Measurements from ENCODE around the gene KLF13.
A peak's percentile ranks its signal among the peaks of the same experiment; 100 is the strongest.

Gene KLF13

DNA sequence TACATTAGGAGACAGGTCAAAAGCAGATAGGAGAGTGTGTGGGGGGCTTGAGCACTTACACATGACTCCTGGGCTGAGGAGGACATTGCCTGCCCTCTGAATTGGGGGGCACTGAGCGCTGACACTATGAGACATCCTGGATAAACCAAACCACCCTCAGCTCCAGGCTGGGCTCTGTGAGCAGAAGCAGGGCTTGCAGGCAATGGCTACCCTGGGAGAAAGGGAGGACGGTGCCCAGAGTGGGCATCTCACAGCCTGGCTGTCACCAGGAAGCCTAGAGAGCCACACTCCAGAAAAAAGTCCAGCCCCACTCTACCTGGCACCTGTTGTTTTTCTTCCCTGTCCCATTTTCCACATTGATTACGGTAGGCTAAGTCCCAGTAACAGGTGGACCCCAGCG is 8.2 kb upstream of the KLF13 start:
- Histone ChIP-seq H3K27me3 (ENCODE audit: control insufficient read depth, insufficient read depth, low read length) (no peaks in the 10 kb centered on the region), H3K4me3 (ENCODE audit: low read depth, low read length) (no peak overlapping the region), H3K9me3 (ENCODE audit: control insufficient read depth, insufficient read depth, low read depth, low read length) (peaks cover 10% of the 10 kb centered on the region), H3K36me3 (ENCODE audit: control insufficient read depth, insufficient read depth, low read length) (no peaks in the 10 kb centered on the region), H3K27ac (ENCODE audit: low read depth, low read length) (no peak overlapping the region), H3K4me1 (ENCODE audit: control insufficient read depth, insufficient read depth, low read length) (peaks cover 6% of the 10 kb centered on the region), H3K9ac (ENCODE audit: low read length) (no peak overlapping the region)

DNA sequence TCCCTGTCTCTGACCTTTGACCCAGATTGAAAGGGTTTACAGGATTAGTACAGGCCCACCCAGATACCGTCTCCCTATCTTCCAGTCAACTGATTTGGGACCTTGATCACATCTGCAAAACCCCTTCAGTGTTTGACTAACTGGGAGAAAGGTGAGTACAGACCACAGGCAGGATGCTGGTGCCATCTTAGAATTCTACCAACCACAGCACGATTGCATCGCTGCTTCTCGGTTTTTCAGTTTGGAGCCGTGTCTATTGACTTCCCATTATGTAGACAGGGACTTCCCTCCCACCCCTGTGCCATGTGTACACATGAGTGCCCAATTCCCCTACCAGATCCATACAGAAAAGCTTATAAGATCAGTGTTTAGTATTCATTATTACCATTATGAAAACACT is 6.6 kb upstream of the KLF13 start:
- H3K27ac ChIP-seq (ENCODE audit: low read depth, low read length) = no peak overlapping the region
- H3K9ac ChIP-seq (ENCODE audit: low read length) = no peak overlapping the region
- H3K36me3 ChIP-seq (ENCODE audit: control insufficient read depth, insufficient read depth, low read length) = no peaks in the 10 kb centered on the region
- H3K9me3 ChIP-seq (ENCODE audit: control insufficient read depth, insufficient read depth, low read depth, low read length) = peaks cover 6% of the 10 kb centered on the region; the same call in 1 of the 2 replicates
- peaks cover 13% of the 10 kb centered on the region for H3K27me3 ChIP-seq (ENCODE audit: control insufficient read depth, insufficient read depth, low read length)
- peaks cover 10% of the 10 kb centered on the region for H3K4me1 ChIP-seq (ENCODE audit: control insufficient read depth, insufficient read depth, low read length)
- H3K4me3 ChIP-seq (ENCODE audit: low read depth, low read length) = no peak overlapping the region

DNA sequence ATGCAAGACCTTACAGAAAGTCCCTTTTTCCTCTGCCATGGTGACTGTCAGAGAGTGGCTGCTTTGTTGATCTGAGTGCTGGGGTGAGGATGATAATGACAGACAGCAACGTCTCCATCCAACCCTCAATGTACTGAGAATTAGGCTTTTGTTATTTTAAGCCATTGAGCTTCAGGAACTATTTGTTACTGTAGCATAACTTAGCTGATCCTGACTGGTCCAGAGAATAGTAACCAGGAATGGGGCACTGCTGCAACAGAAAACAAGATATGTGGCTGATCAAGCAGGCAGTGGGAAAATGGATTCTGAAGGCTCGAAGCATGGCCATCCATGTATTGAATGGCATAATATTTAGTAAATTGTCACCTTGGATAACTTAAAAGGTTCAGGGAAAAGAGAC is 5.2 kb upstream of the KLF13 start:
- no peaks in the 10 kb centered on the region for H3K36me3 ChIP-seq (ENCODE audit: control insufficient read depth, insufficient read depth, low read length)
- no peak overlapping the region for H3K9ac ChIP-seq (ENCODE audit: low read length)
- peaks cover 13% of the 10 kb centered on the region for H3K4me1 ChIP-seq (ENCODE audit: control insufficient read depth, insufficient read depth, low read length)
- no peak overlapping the region for H3K4me3 ChIP-seq (ENCODE audit: low read depth, low read length)
- H3K9me3 ChIP-seq (ENCODE audit: control insufficient read depth, insufficient read depth, low read depth, low read length) = peaks cover 6% of the 10 kb centered on the region; the same call in 1 of the 2 replicates
- peaks cover 16% of the 10 kb centered on the region for H3K27me3 ChIP-seq (ENCODE audit: control insufficient read depth, insufficient read depth, low read length)
- H3K27ac ChIP-seq (ENCODE audit: low read depth, low read length) = no peak overlapping the region

DNA sequence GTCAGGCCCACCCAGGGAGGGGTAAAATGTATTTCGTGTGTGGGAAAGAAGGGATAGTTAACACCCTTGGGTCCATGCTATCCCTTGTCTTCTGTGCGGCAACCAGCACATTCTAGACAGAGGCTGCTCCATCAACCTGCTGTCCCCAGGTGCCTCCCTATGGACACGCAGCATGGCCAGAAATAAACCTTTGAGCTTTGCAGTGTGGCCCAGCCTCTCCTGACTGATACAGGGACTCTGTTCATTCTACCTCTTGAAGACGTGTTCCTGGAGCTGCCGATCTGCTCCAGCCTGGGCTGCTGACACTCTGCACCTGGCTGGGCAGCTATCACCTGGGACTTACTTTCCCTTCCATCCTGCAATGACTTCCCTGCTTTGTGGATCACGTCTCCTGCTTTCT is 4.1 kb upstream of the KLF13 start:
- H3K9me3 ChIP-seq (ENCODE audit: control insufficient read depth, insufficient read depth, low read depth, low read length) = peaks cover 6% of the 10 kb centered on the region; the same call in 1 of the 2 replicates
- H3K9ac ChIP-seq (ENCODE audit: low read length) = no peak overlapping the region
- H3K4me1 ChIP-seq (ENCODE audit: control insufficient read depth, insufficient read depth, low read length) = peaks cover 13% of the 10 kb centered on the region
- peaks cover 16% of the 10 kb centered on the region for H3K27me3 ChIP-seq (ENCODE audit: control insufficient read depth, insufficient read depth, low read length)
- H3K27ac ChIP-seq (ENCODE audit: low read depth, low read length) = no peak overlapping the region
- no peaks in the 10 kb centered on the region for H3K36me3 ChIP-seq (ENCODE audit: control insufficient read depth, insufficient read depth, low read length)
- no peak overlapping the region for H3K4me3 ChIP-seq (ENCODE audit: low read depth, low read length)

DNA sequence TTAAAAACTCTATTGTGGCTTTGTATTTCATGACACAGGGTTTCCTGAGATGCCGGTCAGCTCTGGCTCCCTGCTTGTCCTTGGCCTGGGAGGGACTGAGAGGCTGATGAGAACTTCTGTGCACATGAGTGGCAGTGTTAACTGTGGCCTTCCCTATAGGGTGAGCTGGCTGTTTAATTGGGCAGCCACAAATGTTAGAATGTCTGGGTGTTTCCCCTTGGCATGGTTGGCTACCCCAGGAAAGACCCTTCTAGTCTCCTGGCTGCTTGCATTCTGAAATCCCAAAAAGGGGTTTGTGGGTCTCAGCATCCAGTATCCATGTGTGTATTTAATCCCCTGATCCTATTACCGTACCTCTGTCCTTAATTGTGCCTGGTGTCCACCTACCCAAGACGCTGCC is 3.0 kb upstream of the KLF13 start:
- no peak overlapping the region for H3K27ac ChIP-seq (ENCODE audit: low read depth, low read length)
- H3K4me1 ChIP-seq (ENCODE audit: control insufficient read depth, insufficient read depth, low read length) = peaks cover 13% of the 10 kb centered on the region
- peaks cover 6% of the 10 kb centered on the region; the same call in 1 of the 2 replicates for H3K9me3 ChIP-seq (ENCODE audit: control insufficient read depth, insufficient read depth, low read depth, low read length)
- peaks cover 16% of the 10 kb centered on the region for H3K27me3 ChIP-seq (ENCODE audit: control insufficient read depth, insufficient read depth, low read length)
- no peak overlapping the region for H3K9ac ChIP-seq (ENCODE audit: low read length)
- H3K36me3 ChIP-seq (ENCODE audit: control insufficient read depth, insufficient read depth, low read length) = no peaks in the 10 kb centered on the region
- H3K4me3 ChIP-seq (ENCODE audit: low read depth, low read length) = no peak overlapping the region

DNA sequence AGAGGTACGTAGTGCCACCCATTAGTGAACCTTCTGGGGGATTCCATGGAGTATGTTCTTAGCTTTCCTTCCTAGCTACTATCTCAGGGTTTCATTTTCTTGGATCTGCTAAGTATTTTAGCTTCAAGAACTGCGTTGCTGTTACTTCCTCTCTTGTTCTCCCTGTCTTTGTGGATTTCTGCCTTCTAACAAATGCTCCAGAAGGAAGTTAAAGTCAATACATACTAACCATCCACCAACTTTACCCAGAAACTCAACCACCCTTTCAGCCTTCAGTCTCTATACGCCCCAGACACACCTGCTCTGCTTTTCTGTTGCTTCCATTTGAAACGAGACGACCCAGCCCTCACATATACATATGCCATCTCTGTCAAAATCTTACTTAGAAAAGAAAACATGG is 2.4 kb upstream of the KLF13 start:
- peaks cover 12% of the 10 kb centered on the region for H3K4me1 ChIP-seq (ENCODE audit: control insufficient read depth, insufficient read depth, low read length)
- peaks cover 6% of the 10 kb centered on the region; the same call in 1 of the 2 replicates for H3K9me3 ChIP-seq (ENCODE audit: control insufficient read depth, insufficient read depth, low read depth, low read length)
- no peaks in the 10 kb centered on the region for H3K36me3 ChIP-seq (ENCODE audit: control insufficient read depth, insufficient read depth, low read length)
- H3K4me3 ChIP-seq (ENCODE audit: low read depth, low read length) = no peak overlapping the region
- peaks cover 16% of the 10 kb centered on the region for H3K27me3 ChIP-seq (ENCODE audit: control insufficient read depth, insufficient read depth, low read length)
- no peak overlapping the region for H3K27ac ChIP-seq (ENCODE audit: low read depth, low read length)
- H3K9ac ChIP-seq (ENCODE audit: low read length) = no peak overlapping the region

DNA sequence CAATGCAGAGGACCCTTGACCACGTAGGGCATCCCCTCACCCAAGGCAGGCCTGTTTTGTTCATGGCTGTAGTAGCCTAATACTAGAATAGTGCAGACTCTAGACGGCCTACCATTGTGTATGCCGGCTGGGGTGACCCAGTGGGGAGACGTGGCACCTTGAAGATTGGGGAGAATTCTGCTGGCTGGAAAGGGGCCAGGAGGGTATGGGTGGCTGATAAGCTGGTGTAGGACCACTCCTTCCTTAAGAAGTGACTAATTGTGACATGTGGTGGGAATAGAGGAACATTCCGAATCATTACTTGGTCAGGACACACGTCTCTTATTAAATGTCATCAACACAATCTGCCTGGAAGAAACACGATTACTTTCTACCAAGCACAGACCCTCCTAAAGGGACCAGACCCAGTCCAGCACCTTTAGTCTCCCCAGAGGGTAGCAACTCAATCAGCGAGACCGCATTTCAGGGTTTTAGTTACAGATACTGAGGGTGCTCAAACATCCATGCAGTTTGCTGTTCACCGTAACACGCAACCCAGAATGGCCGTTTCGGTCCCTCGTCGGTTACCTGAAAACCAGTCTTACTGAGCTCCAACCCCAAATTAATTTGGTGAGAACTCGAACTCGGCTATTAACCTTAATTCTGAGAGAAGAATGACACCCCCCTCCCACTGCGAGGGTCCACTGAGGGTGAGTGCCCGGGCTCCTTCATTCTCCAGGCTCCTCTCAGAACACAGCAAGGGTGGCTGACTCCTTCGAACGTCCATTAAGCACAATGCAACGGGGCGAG is 1.6 kb upstream of the KLF13 start:
- Histone ChIP-seq H3K27ac (ENCODE audit: low read depth, low read length) (peak overlapping the region; percentile 70; the same call in 1 of the 2 replicates), H3K4me3 (ENCODE audit: low read depth, low read length) (peak overlapping the region; percentile 93), H3K9ac (ENCODE audit: low read length) (peak overlapping the region; percentile 66), H3K4me1 (ENCODE audit: control insufficient read depth, insufficient read depth, low read length) (peaks cover 14% of the 10 kb centered on the region), H3K36me3 (ENCODE audit: control insufficient read depth, insufficient read depth, low read length) (no peaks in the 10 kb centered on the region), H3K27me3 (ENCODE audit: control insufficient read depth, insufficient read depth, low read length) (peaks cover 16% of the 10 kb centered on the region), H3K9me3 (ENCODE audit: control insufficient read depth, insufficient read depth, low read depth, low read length) (peaks cover 6% of the 10 kb centered on the region; the same call in 1 of the 2 replicates)

DNA sequence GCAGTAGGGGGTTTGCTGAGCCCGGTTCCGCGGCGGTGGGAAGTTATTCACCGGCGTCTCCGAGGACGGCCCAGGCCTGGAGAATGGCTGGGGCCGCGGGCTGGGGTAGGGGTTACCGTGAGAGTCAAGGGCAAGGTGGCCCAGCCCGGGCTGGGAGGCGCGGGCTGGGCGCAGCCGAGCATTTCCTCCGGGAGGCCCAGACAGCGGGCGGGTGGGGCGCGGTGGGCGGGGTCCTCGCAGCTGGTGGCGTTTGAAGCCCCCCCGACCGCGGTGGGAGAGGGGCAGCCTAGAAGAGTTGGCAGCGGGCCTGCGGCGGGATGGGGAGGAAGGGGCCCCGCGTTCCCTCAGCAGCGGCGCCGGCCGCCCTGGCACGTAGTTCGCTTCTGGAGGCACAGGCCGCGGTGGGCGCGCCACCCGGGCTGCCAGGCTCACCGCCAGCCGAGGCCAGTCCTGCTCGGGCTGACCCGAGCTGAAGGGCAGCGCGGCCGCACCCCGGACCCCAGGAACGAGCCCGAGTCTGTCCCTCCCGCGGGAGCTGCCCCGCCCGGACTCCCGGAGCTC is 960 bp upstream of the KLF13 start:
- peaks cover 20% of the 10 kb centered on the region for H3K4me1 ChIP-seq (ENCODE audit: control insufficient read depth, insufficient read depth, low read length)
- peak overlapping the region; percentile 93 for H3K4me3 ChIP-seq (ENCODE audit: low read depth, low read length)
- peaks cover 16% of the 10 kb centered on the region for H3K27me3 ChIP-seq (ENCODE audit: control insufficient read depth, insufficient read depth, low read length)
- H3K9me3 ChIP-seq (ENCODE audit: control insufficient read depth, insufficient read depth, low read depth, low read length) = peaks cover 6% of the 10 kb centered on the region; the same call in 1 of the 2 replicates
- H3K27ac ChIP-seq (ENCODE audit: low read depth, low read length) = peak overlapping the region; percentile 70; the same call in 1 of the 2 replicates
- 0 out of 2 replicates have a peak, but pooled peaks cover 4% of the 10 kb centered on the region for H3K36me3 ChIP-seq (ENCODE audit: control insufficient read depth, insufficient read depth, low read length)
- H3K9ac ChIP-seq (ENCODE audit: low read length) = peak overlapping the region; percentile 86

DNA sequence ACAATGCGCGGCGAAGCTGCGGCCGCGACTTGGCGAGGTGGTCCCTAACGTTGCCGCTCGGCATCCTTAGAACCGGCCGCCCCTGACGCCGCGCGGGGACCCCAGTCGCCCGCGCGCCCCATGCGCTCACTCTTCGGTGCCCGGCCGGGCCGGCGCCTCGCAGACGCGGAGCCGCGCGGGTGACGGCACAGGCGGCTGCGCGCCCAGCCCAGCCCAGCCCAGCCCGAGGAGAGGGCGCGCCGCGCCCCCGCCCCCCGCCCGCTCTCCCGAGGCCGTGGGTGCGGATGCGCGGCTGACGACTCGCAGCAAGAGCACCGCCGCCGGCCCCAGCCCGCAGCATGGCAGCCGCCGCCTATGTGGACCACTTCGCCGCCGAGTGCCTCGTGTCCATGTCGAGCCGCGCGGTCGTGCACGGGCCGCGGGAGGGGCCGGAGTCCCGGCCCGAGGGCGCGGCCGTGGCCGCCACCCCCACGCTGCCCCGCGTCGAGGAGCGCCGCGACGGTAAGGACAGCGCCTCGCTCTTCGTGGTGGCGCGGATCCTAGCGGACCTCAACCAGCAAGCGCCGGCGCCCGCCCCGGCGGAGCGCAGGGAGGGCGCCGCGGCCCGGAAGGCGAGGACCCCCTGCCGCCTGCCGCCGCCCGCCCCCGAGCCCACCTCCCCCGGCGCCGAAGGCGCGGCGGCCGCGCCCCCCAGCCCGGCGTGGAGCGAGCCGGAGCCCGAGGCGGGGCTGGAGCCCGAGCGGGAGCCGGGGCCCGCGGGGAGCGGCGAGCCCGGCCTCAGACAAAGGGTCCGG is 437 bp downstream of the KLF13 start:
- H3K9ac ChIP-seq (ENCODE audit: low read length) = peak overlapping the region; percentile 70
- peaks cover 28% of the 10 kb centered on the region for H3K4me1 ChIP-seq (ENCODE audit: control insufficient read depth, insufficient read depth, low read length)
- no peaks in the 10 kb centered on the region for H3K9me3 ChIP-seq (ENCODE audit: control insufficient read depth, insufficient read depth, low read depth, low read length)
- 0 out of 2 replicates have a peak, but pooled peaks cover 4% of the 10 kb centered on the region for H3K36me3 ChIP-seq (ENCODE audit: control insufficient read depth, insufficient read depth, low read length)
- H3K4me3 ChIP-seq (ENCODE audit: low read depth, low read length) = peak overlapping the region; percentile 93
- H3K27me3 ChIP-seq (ENCODE audit: control insufficient read depth, insufficient read depth, low read length) = peaks cover 16% of the 10 kb centered on the region
- H3K27ac ChIP-seq (ENCODE audit: low read depth, low read length) = no peak overlapping the region; the same call in 1 of the 2 replicates

DNA sequence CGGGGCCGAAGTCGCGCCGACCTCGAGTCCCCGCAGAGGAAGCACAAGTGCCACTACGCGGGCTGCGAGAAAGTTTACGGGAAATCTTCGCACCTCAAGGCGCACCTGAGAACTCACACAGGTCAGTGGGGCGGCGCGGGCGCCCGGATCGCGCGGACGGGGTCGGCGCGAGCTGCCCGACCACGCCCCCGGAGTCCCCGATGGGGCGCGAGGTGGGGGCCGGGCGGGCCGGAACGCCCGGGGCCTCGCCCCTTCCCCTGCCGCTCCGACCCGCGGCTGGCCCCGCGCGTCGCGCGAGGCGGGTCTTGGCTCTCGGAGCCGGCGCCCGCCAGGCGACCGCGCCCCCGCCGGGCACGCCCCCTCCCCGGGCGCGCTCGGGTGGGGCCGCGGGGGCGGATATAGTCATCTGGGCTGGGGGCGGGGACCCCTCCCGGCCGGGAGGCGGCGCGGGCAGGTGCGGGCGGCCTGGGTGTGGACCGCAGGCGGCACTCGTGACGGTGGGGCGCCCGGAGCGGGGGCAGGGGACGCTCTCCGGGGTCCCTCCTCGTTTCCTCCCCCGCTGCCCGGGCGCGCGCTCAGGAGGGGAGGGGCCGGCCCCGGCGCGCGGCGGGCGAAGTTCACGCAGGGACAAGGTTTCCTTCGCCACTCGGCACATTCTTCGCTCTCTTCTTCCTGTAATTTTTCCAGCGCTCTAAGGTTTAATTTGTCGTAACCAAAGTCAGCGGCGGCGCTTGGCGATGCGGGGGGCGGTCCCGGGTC is 1.2 kb downstream of the KLF13 start:
- Histone ChIP-seq H3K27me3 (ENCODE audit: control insufficient read depth, insufficient read depth, low read length) (peaks cover 16% of the 10 kb centered on the region), H3K9me3 (ENCODE audit: control insufficient read depth, insufficient read depth, low read depth, low read length) (no peaks in the 10 kb centered on the region), H3K36me3 (ENCODE audit: control insufficient read depth, insufficient read depth, low read length) (0 out of 2 replicates have a peak, but pooled peaks cover 4% of the 10 kb centered on the region), H3K4me3 (ENCODE audit: low read depth, low read length) (peak overlapping the region; percentile 93), H3K27ac (ENCODE audit: low read depth, low read length) (no peak overlapping the region; the same call in 1 of the 2 replicates), H3K4me1 (ENCODE audit: control insufficient read depth, insufficient read depth, low read length) (peaks cover 35% of the 10 kb centered on the region), H3K9ac (ENCODE audit: low read length) (peak overlapping the region; percentile 70)
